Pulmonary artery endothelial cell (primary cell): ENCODE results near the gene TAF3. TPM values are rescaled to one million over a fixed set of nuclear protein-coding genes. Genes with fewer than 3 reads are reported as not detected.

Experiments used
- DNase-seq: peaks from one replicate; pipeline ENCODE4 v3.0.0-alpha.2; 2011; ENCODE audit warnings: low read depth, low spot score
- total RNA-seq: library from RNA; depleted of rRNA; stranded (reverse); fragments of >200 nt; gene quantifications from 2 replicates; pipeline ENCODE4 v1.2.3, GENCODE V29; 2014

TAF3 gene
- total RNA-seq, 1 donor from 2014 or later, result 1.6 TPM

DNA sequence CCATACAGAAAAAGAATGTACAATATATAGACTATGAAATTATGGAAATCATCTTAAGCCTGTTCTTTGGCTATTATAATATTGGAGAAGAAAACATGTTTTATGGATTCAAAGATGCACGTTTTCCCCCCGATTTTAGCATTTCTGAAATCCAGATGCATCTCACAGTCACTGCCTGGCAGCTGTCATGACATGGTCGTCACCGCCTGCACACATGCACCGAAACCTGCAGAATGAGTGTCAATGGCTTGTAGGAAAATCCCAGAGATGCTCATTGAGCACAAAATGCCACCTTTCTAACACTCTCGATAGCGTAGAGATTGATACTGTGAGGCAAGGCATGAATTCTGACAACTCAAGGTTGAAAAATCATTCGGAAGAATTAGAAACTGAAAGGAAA lies 115.5 kb downstream of the TAF3 start:
- DNase-seq, result no peak

DNA sequence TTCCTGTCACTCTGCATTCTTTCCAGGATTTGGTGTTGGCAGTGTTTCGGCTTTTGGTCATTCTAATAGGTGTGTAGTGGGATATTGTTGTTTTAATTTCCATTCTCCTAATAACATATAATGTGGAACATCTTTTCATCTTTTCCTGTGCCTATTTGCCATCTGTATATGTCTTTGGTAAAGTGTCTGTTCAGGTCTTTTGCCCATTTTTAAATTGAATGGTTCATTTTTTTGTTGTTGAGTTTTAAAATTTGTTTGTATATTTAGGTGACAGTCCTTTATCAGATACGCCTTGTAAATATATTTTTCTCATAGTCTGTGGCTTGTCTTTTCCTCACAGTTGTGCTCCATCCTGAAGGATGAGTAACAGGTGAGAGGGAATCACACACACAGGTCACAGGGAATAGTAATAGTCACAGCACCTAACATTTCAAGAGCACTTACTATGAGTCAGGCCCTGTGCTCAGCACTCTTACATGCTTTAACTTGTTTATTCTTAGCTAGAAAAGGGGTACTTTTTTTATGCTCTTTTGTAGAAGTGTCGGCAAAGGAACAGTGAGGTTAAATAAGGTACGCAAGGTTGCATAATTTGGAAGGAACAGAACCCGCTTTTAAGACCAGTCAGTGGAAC lies 119.1 kb downstream of the TAF3 start:
- DNase-seq, result no peak

- DNase-seq, result no peak
Measured at GRCh38 chr10:7941576-7941975, 123.3 kb downstream of the TAF3 start.

GRCh38 chr10:7942316-7942715 lies 124.0 kb downstream of the TAF3 start:
- DNase-seq, result no peak

DNA sequence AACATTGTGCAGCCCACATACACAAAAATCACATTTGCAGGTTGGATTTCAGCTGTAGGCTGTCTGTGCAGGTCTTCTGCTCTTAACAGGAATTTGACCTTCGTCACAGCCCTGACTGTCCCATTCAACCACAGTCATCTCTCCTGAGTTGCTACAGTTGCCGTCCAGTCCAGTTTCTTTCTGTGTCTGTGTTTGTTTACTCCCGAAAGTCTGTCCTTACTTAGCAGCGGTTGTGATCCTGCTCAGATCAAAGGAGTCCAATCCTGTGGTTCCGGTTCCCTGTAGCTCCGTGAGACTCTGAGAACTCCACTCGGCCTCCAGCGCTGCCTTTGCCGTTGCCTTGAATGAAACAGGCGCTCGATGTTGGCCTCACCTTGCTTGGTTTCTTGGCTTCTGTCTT lies 124.6 kb downstream of the TAF3 start:
- no peak for DNase-seq

DNA sequence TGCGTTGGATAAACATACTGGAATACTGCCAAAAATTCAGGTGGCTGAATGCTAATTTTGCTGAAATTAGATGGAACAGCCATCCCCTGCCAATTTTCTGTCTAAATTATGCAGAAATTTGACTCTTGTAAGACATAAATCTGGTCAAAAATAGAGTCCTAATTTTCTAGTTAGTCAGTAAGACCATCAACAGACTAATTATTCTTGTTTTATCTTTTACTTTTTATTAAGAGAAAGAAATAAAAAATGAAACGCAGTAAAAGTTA lies 125.8 kb downstream of the TAF3 start:
- no peak for DNase-seq

- no peak for DNase-seq
Measured at GRCh38 chr10:7944537-7944936, 126.2 kb downstream of the TAF3 start.

DNA sequence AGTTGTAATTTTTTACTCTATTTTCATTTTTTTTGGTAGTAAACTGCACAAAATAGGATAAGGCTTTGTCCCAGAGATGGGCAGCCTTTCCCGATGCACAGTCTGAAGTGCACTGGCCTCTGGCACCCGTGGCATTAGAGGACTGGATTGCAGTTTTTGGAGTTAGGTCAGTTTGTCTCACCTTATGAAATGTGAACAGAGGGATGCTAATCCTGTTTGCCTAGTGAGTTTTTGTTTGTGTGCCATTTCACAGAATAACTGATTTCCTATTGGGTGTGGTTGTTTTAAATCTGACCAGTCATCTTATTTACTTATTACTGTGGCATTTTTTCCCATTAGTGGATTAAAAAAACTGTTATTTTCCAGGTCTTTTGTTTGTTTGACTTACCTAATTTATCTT lies 126.7 kb downstream of the TAF3 start:
- DNase-seq, result no peak

DNA sequence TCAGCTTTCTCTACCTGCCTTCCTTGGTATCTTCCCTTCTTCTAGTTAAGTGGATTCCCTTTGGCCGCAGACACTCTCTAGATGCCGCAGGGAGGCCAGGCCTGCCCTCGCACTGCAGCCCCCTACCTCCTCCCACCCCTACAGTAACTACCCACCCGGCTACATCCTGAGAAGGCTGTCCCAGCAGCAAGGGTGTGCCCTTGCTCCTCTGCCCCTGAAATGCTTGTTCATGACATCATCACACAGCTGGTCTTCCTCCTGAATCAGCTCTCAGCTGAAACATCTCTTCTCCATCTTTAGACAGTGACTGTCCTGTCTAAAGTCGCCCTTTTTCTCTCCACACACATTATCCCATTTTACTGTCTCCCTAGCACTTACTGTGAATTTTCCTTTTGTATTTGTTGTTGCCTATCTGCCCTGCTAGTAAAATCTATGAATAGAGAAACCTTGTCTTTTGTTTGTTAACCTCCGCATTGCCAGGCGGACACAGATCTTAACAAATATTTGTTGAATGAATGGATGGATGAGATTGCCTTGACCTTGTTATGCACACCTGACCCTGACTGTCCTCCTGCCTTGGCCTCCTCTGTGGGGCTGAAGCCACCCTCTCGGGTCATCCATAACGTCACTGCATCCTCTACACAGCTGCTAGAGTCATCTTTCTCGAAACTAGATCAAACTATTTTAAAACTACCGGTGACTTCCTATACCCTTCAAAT lies 127.3 kb downstream of the TAF3 start:
- no peak for DNase-seq

DNA sequence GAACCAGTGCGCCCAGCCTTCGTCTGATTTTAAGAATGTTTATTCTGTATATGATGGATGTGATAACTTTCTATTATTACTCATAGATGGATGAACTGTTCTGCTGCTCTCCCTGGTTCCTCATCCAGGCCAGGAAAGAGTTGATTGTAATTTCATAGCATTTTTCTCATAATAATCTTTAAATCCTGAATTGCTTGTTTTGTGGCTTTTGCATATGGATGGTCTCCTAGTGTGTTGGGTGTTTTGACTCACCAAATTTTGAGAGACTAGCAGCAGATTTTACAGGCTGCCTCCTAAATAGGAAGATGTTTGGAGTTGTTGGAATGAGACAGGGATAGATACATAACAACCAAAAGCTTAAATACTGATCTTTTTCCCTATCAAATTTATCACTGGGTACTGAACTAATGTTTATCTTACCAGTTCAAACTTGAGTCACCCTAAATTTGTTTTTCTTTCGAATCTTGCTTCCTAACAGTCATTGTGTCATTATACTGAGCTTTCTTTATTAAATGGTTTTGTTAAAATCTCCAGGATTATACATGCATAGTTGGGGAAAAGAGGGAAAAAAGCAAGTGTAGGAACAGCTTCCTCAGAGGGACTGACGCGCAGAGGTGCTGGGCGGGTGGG lies 130.2 kb downstream of the TAF3 start:
- DNase-seq, result no peak

DNA sequence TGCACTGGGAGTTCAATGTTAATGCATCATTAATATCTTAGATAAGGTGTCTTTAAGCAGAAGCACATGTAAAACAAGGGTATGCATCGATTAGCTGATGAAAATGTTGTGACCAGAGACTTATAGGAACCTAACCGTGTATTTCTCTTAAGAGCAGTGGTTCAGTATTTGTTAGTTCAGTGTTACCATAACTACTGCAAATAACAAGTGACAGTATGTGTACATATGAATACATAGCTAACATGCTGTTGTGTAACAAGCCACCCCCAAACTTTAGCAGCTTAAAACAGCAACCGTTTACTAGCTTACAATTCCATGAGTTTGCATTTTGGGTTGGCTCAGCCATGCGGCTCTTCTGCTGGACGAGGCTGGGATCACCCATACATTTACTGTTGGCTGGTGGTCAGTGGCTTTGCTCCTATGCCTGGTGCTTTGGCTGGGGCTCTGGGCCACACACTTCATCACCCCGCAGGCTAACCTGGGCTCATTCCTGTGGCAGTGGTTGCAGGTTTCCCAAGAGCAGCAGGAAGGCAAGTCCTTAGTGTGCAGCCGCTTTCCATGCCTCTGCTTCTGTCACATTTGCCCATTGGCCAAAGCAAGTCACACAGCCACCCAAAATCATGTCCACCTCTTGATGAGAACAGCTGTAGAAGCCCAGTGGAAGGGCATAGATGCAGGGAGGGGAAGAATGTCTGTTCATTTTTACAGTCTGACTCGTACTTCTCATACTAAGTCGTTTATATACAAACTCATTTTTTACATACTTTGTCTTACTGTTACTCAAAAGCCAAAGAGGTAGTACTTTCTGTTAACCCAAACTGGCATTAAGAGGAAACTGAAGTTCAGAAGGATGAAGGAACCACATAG lies 132.9 kb downstream of the TAF3 start:
- DNase-seq, result no peak

GRCh38 chr10:7952266-7952665 lies 134.0 kb downstream of the TAF3 start:
- DNase-seq, result no peak

DNA sequence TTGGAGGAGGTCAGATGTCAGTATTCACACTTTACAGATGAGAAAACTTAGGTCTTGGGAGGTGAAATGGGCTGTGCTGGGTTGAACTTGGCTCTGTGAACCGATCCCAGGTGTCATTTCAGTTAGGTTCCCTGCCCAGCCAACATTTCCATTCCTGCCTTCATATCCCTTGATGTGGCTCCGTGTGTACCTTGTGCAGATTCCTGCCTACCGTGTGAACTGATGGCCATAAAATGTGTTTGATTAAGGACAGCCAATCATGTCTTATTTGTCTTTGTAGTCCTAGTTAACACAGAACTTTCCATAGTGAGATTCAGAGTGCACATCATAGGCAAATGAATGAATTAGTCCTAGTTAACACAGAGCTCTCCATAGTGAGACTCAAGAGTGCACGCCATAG lies 135.1 kb downstream of the TAF3 start:
- DNase-seq, result no peak

DNA sequence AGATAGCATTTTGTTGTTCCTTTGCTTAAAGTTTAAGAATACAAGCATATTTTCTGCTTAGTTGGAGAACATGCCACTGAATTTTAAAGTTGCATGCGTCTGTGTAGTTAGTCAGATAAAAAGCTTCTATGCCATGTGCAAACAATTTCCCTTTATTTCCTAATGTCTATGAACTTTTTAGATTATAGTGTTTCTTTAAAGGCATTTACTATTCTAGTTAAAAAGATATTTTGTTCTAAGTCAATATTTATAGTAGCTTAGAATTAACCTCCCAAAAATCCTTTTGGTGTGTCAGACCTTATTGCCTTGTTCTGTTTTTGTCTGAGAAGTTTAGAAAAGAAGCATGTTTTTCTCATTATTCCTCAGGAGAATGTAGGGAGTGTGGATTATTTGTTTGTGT lies 137.1 kb downstream of the TAF3 start:
- DNase-seq, result no peak

DNA sequence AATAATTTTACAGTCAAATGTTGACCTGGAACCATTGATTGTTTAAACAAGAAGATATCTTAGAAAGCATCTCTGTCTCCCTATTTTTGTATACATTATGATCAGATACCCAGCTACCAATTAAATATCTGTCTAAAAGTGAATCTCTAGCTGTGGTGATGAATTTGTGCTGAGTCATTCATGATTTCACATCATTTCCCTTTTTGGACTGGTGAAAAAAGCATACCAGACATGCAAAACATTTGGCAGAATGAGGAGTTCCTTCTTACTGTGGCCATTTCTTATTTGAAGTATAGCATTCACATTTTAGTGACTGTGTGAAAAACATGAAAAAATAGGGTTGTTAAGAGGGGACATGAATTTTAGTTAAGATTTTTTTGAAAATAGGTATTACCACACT lies 138.2 kb downstream of the TAF3 start:
- peak; percentile 33 for DNase-seq

DNA sequence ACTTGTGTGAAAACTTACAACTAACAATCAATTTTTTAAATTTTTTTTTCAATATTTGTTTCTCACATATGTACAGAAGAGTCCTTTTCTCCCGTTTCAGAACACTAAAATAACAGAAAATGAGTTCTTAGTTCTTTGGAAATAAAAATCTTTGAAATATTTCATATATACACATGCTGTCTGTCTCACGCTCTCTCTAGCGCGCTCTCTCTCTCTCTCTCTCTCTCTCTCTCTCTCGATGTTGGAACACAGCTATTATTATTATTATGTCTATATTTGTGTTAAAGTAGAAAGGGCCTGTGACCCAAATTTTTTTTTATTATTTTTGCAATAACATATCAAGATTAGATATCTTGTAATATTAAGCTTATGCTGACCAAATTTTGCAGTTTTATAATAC lies 139.3 kb downstream of the TAF3 start:
- no peak for DNase-seq

DNA sequence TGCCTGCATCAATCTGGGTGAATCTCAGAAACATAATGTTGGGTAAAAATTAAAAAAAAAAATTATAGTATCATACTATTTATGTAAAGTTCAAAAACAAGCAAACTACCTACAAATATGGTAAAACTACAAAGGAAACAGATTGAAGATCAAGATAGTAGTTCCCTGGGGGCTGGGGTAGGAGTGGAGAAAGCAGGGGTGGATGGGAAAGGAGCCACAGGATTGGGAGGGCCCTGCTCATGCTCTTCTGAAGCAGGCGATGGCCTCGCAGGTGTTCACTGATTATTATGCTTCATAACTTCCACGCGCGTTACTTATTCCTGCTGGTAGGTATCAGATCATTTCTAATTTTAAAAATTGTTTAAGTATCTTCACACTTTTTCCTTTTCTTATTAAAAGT lies 140.1 kb downstream of the TAF3 start:
- DNase-seq, result no peak

DNA sequence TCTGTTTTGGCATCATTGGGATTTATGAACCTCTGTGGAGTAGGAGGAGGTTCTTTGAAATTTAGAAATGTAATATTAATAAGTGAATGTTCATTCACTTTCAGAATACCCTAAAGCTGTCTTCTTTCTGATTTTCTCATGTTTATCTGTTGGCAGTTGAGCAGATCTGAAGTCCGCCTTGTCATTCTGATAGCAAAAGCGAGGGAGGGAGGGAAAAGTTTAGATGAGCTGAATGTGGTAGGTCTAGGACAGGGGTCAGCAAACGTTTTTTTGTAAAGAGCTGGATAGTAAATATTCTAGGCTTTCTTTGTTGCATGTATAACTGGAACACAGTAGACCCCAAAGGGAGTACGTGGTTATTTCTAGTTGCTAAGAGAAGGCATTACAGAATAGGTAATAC lies 141.8 kb downstream of the TAF3 start:
- no peak for DNase-seq

DNA sequence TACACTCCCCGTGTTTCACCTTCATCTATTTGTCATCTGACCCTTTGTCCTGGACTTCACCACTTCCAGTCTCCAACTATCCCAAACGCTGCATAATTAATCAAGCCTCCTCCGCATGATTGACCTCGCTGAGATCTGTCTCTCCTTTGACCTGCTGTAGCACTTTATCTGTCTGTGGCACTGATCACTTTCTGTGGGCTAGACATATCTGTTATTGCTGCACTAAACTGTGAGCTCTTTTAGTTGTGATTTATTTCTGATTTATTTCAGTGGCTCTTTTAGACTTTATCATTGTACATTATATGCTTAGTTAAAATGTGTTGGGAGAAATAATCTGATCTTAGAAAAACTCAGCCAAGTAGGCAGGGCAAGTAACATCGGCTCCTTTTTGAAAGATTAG lies 144.3 kb downstream of the TAF3 start:
- no peak for DNase-seq

DNA sequence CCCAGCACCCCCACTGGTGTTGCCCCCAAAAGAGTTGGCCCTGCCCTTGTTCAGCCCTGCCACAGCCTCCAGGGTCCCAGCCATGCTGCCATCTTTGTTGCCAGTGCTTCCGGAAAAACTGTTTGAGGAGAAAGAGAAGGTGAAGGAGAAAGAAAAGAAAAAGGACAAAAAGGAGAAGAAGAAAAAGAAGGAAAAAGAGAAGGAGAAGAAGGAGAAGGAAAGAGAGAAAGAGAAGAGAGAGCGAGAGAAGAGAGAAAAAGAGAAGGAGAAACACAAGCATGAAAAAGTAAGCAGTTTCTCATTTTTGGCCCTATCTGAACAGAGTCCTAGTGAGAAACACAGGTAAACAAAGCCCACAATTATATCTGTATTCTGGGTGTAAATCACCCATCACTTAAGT lies 147.2 kb downstream of the TAF3 start:
- DNase-seq, result no peak

- DNase-seq, result no peak
Measured at GRCh38 chr10:7967035-7967434, 148.7 kb downstream of the TAF3 start.

GRCh38 chr10:7968510-7969112 lies 150.3 kb downstream of the TAF3 start:
- DNase-seq, result no peak
